H1 (cell line): ENCODE results near the gene DHH. TPM values are rescaled to one million over a fixed set of nuclear protein-coding genes. Genes with fewer than 3 reads are reported as not detected.

Experiments used
- BRCA1 ChIP-seq: IDR thresholded peaks from 2 replicates; pipeline ENCODE4 v1.6.1; 2012; ENCODE audit warnings: low read depth, low read length, improper control_type of control experiment
- CBX8 ChIP-seq: fragments of 300-800, 300-1000 bp; sonication (generic); IDR thresholded peaks from 2 replicates; pipeline ENCODE4 v1.7.1; 2016; ENCODE audit warnings: low read depth, low read length, borderline replicate concordance
- EGR1 ChIP-seq: IDR thresholded peaks from 2 replicates; pipeline ENCODE4 v1.6.1; 2011; ENCODE audit warnings: low read depth, low read length, borderline replicate concordance
- EZH2 ChIP-seq: fragments of 200-600 bp; sonication (generic); IDR thresholded peaks from 2 replicates; pipeline ENCODE4 v1.7.1; 2012; ENCODE audit warnings: low read depth, mild to moderate bottlenecking, moderate library complexity, low read length, inconsistent platforms; ENCODE audit not compliant: severe bottlenecking
- RFX5 ChIP-seq: IDR thresholded peaks from 2 replicates; pipeline ENCODE4 v1.6.1; 2011; ENCODE audit warnings: low read depth, low read length, improper control_type of control experiment, borderline replicate concordance
- TCF12 ChIP-seq: IDR thresholded peaks from 2 replicates; pipeline ENCODE4 v1.6.1; 2011; ENCODE audit warnings: low read depth, mild to moderate bottlenecking, low read length
- polyA plus RNA-seq, 7 experiments: library from polyadenylated mRNA; depleted of rRNA in 3 of 7; stranded (reverse) in 5 of 7; unstranded in 2 of 7; fragments of >200 nt in 5 of 7; fragments of 200-250 nt in 2 of 7; gene quantifications; 1 replicate in 5 of 7; 2 replicates in 1 of 7; 4 replicates in 1 of 7; pipeline versions ENCODE4 v1.2.1 to v1.2.3, GENCODE V29; 2011 to 2013; ENCODE audit warnings: missing spikeins in 2 of 7, mixed read lengths in 2 of 7
- total RNA-seq: library from RNA; stranded (reverse); fragmentation: NEBNext Ultra II Directional; extraction: Animal tissue kit (Norgen Biotek cat#: 25700); gene quantifications from 2 replicates; pipeline ENCODE4 v1.2.1, GENCODE V29; 2021

DHH gene
- total and polyA plus RNA-seq, 2 of the 8 experiments (the other 6 are each of a cell fraction or from before 2014, with no cell fraction given): 0.03 to 0.11 TPM

DNA sequence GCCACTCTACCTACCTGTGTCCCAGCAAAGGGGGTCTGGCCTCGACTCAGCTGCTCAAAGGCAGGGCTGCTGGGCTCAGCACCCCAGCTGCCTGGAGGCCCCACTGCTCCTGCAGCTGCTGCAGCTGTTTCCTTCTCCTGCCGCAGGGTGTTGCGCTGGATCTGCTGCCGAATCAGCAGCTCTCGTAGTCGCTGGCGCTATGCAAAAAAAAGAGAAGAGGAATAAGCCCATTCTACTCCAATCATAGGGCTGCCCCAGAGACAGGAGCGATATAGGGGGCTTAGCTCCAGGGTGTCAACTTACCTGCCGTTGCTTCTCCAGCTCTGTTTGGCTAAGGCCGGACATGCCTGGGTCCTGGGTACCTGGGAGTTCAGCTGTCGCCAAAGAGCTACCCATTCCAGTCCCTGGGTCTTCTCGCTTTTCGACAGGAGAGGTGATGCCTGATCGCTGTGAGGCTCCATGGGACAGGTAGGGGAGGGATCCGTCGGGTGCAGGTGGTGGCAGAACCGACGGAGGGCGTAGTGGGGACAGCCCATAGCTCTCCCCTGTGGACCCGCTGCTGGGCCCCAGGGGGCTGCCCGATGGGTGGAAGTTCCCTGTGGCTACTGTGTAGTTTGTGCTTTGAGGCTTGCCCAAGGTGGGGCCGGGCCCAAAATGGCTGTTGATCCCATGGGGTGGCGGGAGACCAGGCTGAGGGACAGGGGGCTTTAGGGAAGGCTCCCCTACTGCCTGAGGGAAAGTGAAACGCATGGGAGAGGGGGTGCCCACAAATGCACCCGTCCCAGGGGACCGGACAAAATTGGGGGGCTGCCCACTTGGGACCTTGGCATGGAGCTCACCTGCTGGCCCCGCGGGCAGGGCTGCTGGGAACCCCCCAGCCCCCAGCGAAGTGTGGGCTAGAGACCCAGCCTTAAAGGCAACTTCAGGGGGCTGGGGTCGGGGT, 54.9 kb downstream of the DHH start (continued):
- TF ChIP-seq CBX8 (no peak), BRCA1 (no peak), TCF12 (no peak), RFX5 (no peak), EGR1 (no peak), EZH2 (no peak)
